ENCODE data around the gene PTPRJ.

- TF ChIP-seq CTCF (conservative IDR thresholded peaks at IDR 0.05 in 1 of 2, IDR thresholded peaks at IDR 0.05 in 1 of 2; ENCODE audit: low read depth in 1 of 2, low read length in 2 of 2) (no peak), EZH2 (IDR thresholded peaks at IDR 0.05; ENCODE audit: low read length, missing control alignments) (no peak)
Observed at GRCh38 chr11:48001438-48002021, 21.2 kb downstream of the PTPRJ start.
